ENCODE data around the gene TGM5. TPM values are rescaled to one million over a fixed set of nuclear protein-coding genes. Genes with fewer than 3 reads are reported as not detected.
"Not testable (repeated sequence)": the region's sequence is repeated elsewhere in the genome, so short reads cannot be mapped to it uniquely, and the experiment has no call there.

TGM5 gene, protein sequence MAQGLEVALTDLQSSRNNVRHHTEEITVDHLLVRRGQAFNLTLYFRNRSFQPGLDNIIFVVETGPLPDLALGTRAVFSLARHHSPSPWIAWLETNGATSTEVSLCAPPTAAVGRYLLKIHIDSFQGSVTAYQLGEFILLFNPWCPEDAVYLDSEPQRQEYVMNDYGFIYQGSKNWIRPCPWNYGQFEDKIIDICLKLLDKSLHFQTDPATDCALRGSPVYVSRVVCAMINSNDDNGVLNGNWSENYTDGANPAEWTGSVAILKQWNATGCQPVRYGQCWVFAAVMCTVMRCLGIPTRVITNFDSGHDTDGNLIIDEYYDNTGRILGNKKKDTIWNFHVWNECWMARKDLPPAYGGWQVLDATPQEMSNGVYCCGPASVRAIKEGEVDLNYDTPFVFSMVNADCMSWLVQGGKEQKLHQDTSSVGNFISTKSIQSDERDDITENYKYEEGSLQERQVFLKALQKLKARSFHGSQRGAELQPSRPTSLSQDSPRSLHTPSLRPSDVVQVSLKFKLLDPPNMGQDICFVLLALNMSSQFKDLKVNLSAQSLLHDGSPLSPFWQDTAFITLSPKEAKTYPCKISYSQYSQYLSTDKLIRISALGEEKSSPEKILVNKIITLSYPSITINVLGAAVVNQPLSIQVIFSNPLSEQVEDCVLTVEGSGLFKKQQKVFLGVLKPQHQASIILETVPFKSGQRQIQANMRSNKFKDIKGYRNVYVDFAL
- polyA plus RNA-seq (ENCODE audit: insufficient read length in 4 of 4), result under 1 TPM in 1 of 4 donors, not detected in 3; 0.03 TPM

GRCh38 chr15:43266834-43267233 is at the start of gene TGM5:
TSS of gene TGM5 (minus strand) at chr15:43266928. CDS start at chr15:43266849, 79 bp downstream.
- DNase-seq (ENCODE audit: low read depth in 4 of 4, low spot score in 3 of 4), result no peak

DNA sequence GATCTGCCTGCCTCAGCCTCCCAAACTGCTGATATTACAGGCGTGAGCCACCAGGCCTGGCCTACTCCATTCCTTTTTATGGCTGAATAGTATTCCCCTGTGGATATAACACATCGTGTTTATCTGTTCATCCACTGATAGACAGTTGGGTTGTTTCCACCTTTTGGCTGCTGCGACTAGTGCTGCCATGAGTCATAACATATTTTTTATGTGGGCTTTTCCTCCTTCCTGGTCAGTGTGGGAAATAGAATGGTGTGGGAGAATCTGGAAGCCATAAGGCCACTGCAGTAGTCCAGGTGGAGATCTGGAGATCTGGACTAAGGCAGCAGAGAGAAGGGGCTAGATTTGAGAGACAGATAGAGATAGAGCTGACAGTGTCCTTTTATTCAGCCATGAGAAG is 47.4 kb upstream of the TGM5 start:
- no peak for DNase-seq (ENCODE audit: low read depth in 4 of 4, low spot score in 3 of 4)

DNA sequence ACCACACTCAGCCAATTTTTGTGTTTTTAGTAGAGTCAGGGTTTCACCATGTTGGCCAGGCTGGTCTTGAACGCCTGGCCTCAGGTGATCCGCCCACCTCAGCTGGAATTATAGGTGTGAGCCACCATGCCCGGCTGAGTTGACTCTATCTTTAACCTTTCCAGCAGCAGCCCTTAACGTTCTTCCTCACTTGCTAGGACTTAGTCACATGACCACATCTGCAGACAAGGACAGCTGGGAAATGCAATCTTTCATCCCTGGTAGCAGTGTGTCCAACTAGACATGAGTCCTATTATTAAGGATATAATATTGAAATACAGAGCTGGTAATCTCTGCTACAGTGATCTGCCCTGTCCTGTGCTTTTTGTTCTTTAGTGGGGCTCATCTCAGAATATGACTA is 45.6 kb upstream of the TGM5 start:
- DNase-seq (ENCODE audit: low read depth in 4 of 4, low spot score in 3 of 4), result no peak

GRCh38 chr15:43302205-43302817 is 35.6 kb upstream of the TGM5 start, which contains the start of gene TGM7:
TSS of gene TGM7 (minus strand) at chr15:43302255.
- DNase-seq (ENCODE audit: low read depth in 4 of 4, low spot score in 3 of 4), result no peak

DNA sequence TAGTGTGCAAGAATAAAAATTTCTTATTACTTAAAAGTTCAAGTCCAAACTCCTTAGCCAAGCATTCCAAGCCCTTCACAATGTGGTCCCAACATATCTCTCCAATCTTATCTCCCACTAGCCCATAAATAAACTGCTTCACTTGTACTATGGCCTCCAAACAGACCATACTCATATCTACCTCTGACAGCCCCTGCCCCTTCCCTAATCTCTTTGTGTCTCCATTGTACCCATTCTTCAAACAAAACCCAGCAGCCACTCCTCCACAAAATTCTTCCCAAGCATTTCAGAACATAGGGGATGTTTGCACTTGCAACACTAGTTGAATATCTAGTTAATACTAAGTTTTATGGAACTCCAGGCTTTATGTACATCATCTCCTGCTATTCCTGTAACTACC is 33.2 kb upstream of the TGM5 start:
- no peak for DNase-seq (ENCODE audit: low read depth in 4 of 4, low spot score in 3 of 4)

GRCh38 chr15:43299411-43299810 is 32.7 kb upstream of the TGM5 start:
- no peak for DNase-seq (ENCODE audit: low read depth in 4 of 4, low spot score in 3 of 4)

DNA sequence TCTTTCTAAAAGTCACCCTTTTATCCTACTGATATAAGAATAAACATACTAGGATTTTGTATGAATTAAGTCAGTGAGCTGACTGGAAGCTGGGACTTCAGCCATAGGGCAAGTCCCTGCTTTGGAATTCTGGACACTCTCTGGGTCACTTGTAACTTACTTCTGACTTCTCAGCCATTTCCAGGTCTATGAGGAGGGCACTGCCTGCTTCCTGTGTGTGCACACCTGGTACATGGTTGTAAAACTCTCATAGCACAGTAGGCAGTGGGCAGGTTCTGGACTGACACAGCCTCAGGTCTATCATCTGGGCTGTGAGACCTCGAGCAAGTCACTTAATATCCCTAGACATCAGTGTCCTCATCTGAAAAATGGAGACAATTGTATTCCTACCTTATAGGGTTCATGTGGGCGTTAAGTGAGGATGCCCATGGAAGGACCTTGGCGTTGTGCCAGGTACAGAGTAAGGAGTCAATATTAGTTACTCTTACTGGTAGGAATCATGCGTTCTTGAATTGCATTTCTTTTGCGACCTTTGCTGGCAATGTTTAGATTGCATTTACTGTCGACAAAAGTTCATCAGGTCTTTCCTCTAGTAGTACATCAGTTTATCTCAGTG is 27.5 kb upstream of the TGM5 start:
- no peak for DNase-seq (ENCODE audit: low read depth in 4 of 4, low spot score in 3 of 4)

DNA sequence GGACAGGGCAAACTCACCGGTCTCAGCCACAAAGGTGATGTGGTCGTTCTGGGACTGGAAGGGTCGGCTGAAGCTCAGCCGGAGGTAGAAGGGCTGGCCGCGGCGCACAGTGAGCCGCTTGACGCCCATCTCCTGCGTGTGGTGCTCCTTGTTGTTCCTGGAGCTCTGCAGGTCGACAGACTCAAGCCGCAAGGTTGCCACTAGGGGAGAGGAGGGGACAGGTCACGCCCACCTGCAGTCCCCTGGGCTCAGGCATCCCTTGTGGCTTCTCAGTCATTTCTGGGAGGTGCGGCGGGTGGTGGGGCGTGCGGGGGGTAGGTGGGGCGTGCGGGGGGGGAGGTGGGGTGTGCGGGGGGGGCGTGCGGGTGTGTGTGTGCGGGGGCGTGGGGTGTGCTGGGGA is 26.7 kb upstream of the TGM5 start:
- DNase-seq (ENCODE audit: low read depth in 4 of 4, low spot score in 3 of 4), result no peak

DNA sequence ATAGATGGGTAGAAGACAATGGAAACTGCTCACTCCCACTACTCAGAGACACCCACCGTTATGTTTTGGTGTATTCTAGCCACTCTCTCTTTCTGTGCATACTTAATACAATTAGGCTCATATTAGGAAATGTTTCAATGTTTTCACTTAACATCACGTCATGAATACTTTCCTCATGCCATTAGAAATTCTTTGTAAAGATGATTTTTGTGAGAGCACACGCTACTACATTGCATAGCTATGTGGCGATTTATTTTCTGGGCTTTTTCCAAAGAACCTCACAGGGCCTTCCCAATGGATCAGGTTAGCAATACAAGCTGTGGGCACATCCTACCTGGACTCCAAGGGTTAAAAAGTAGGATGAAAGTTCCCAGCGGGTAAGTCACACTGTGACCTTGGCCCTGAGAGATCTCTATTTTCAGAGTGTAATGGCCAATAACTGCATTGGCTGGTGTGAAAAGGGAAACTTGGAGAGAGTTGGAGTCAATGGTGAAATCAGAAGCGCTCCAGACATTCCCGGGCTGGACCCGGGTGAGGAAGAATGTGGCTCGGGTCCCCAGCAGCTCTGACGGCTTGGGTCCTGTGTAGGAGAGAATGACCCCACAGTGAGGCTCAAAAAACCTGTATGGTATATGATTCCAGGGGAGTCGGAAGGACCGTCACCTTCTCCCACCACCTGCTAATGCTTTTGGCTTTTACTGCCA is 25.8 kb upstream of the TGM5 start:
- DNase-seq (ENCODE audit: low read depth in 4 of 4, low spot score in 3 of 4), result no peak

- not testable (repeated sequence) for DNase-seq (ENCODE audit: low read depth in 4 of 4, low spot score in 3 of 4)
Measured at GRCh38 chr15:43289656-43290055, 22.9 kb upstream of the TGM5 start.

GRCh38 chr15:43287254-43287653 is 20.5 kb upstream of the TGM5 start:
- no peak for DNase-seq (ENCODE audit: low read depth in 4 of 4, low spot score in 3 of 4)

DNA sequence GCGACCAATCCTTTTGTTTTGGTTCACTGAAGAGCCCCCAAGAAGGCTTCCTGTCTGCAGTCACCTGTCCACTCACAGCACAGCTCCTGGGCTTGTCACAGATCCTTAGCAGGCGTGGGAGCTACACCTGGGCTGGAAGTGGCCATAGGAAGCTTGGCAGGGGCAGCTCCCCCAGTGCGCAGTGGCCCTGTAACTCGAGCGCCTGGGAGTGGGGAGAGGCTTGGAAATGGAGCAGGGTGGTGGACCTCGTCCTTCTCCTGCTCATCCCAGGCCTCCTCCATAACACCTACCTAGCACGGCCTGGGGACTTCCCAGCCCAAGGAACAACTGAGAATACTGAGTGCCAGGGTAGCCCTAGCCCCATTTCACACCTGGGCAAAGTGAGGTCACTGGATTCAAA is 19.3 kb upstream of the TGM5 start:
- DNase-seq (ENCODE audit: low read depth in 4 of 4, low spot score in 3 of 4), result no peak

DNA sequence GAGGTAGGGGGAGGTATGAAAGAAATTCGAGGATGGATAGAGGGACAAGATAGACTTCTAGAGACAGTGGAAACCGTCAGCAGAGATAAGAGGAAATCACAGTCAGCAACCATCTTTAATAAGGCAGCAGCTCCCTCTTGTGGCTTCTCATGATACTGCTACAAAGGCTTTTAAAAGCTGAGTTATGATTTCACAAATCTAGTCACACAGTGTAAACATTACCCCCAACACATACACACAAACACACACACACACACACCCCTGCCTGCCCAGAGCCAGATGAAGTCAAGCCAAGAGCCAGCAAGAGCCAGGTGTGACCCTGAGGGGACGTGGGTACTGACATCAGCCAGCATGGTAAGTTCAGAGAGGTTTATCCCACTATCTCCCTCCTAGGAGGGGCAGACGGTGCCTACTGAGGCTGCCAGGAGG is 18.9 kb upstream of the TGM5 start:
- peak; percentile 33 to 52 (median 42) for DNase-seq (ENCODE audit: low read depth in 4 of 4, low spot score in 3 of 4)

DNA sequence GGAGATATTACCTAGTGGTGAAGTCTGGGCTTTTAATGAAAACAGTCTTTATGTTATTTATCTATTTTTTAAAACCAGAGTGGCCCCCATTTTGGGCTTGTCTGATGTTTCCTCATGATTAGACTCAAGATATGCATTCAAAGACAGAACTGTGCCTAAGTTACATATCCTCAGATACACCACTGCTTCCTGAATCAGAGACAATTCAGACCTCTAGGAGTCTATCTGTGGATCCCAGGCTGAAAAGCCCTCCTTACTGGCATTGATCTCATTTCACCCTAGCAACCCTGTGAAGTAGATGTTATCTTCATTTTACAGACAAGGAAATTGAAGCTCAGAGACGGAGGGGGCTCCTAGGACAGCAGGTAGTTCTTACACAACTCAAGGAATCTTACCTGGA is 16.8 kb upstream of the TGM5 start:
- no peak for DNase-seq (ENCODE audit: low read depth in 4 of 4, low spot score in 3 of 4)

DNA sequence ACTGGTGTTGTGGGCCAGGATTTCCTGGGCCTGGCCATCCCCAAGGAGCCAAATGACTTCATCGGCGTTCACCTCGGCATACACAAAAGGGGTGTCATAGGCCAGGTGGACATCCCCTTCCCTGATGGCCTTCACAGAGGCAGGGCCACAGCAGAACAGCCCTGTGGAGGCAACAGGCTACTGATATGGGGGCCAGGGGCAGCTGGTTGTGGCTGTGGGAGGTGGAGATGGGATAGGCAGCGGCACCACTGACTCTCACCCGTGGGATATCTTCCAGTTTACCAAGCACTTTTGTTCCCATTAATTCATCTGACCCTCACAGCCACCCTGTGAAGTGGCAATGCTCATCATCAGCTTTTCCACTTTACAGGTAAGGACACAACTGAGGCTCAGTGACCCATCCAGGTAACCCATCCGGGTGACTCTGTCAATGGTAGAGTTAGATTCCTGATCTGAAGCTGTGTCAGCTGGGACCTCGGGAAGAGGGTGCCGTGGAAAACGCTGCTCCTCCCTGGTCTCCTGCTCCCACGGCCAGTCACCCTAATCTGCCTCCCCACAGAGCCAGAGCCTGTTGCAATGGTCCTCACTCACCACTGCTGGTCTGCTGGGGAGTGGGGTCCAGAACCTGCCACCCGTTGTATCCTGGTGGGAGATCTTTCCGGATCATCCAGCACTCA is 15.3 kb upstream of the TGM5 start:
- DNase-seq (ENCODE audit: low read depth in 4 of 4, low spot score in 3 of 4), result no peak

GRCh38 chr15:43280996-43281395 is 14.3 kb upstream of the TGM5 start:
- DNase-seq (ENCODE audit: low read depth in 4 of 4, low spot score in 3 of 4), result no peak

DNA sequence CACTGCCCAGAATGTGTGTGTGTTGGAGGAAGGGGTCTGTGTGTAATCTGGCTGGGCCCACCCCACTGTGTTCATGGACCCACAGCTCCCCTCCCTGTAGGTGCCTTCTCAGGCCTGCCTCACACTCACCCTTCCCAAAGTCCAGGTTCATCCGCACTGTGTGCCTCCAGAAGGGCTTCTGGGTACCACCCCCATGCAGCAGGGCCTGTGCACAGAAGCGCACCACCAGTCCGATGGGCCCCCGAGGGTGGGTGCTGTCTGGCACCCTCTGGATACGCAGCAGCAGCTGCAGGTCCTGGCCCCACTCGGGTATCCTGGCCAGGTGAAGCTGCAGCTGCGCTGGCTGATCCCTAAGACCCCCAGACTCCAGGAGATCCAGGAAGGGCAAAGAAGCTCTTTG is 12.8 kb upstream of the TGM5 start:
- no peak for DNase-seq (ENCODE audit: low read depth in 4 of 4, low spot score in 3 of 4)

- no peak for DNase-seq (ENCODE audit: low read depth in 4 of 4, low spot score in 3 of 4)
Measured at GRCh38 chr15:43278869-43279268, 12.1 kb upstream of the TGM5 start.

DNA sequence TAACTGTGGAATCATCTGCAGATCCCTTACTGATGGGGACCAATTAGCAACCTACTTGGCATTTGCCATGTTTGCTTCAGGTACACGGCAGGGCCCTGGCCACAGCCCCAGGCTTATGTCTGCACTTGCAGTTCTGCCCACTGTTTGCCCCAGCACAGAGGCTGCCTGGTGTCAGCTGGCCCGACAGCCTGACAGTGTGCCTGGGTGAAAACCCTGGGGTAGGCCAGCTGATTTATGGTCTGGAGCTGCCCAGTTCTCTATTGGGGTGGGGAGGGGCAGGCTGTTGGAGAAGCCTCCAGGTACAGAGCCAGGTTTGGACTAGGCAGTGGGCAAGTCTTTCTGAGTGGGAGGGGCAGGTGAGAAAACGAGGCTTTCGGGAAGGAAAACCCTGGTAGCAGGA is 11.2 kb upstream of the TGM5 start:
- no peak for DNase-seq (ENCODE audit: low read depth in 4 of 4, low spot score in 3 of 4)

Measured in right renal pelvis (tissue), 4 donors.